HG03097 (cell line): ENCODE results near the gene JUP.

Source experiments
- ATAC-seq: cut with Tn5 transposase; IDR thresholded peaks from one replicate; pipeline ENCODE4 v1.9.1; 2021; ENCODE audit not compliant: unreplicated experiment, low FRiP score

JUP gene

GRCh38 chr17:41730479-41730878, 56.0 kb downstream of the JUP start:
- no peak for ATAC-seq

GRCh38 chr17:41728056-41728455, 58.5 kb downstream of the JUP start:
- no peak for ATAC-seq

- no peak for ATAC-seq
These were observed 61.4 kb downstream of the JUP start for GRCh38 chr17:41725134-41725533.

- ATAC-seq: no peak
These were observed 61.9 kb downstream of the JUP start for GRCh38 chr17:41724476-41725050.

- ATAC-seq: no peak
These were observed 62.6 kb downstream of the JUP start for GRCh38 chr17:41723801-41724475.

GRCh38 chr17:41722231-41722630, 64.3 kb downstream of the JUP start:
- ATAC-seq: no peak

GRCh38 chr17:41718287-41718645, 68.2 kb downstream of the JUP start:
- no peak for ATAC-seq

GRCh38 chr17:41717408-41718286, 68.9 kb downstream of the JUP start:
- ATAC-seq: no peak

- ATAC-seq: no peak
These were observed 74.7 kb downstream of the JUP start, which contains the start of gene GAST for GRCh38 chr17:41711669-41712400. GAST (plus strand) TSS chr17:41712331; CDS start chr17:41715437, 3,106 bp downstream.

GRCh38 chr17:41710472-41711090, 75.9 kb downstream of the JUP start:
- ATAC-seq: no peak

- no peak for ATAC-seq
These were observed 78.5 kb downstream of the JUP start for GRCh38 chr17:41707803-41708669.

- ATAC-seq: no peak
These were observed 81.1 kb downstream of the JUP start for GRCh38 chr17:41705271-41705991.
